HK-2 (cell line): Measurements from ENCODE around the gene CPEB2.
"Not testable (repeated sequence)": the region's sequence is repeated elsewhere in the genome, so short reads cannot be mapped to it uniquely, and the experiment has no call there.

ENCODE experiments used
- DNase-seq: peaks from one replicate; pipeline ENCODE4 v3.0.0-alpha.2; 2018; ENCODE audit not compliant: unreplicated experiment

CPEB2 gene

GRCh38 chr4:15043922-15044321 lies 41.6 kb downstream of the CPEB2 start:
- no peak for DNase-seq

GRCh38 chr4:15054541-15054940 lies 52.3 kb downstream of the CPEB2 start:
- no peak for DNase-seq

- DNase-seq: no peak
Measured at GRCh38 chr4:15060213-15060612, 57.9 kb downstream of the CPEB2 start.

- DNase-seq: no peak
Measured at GRCh38 chr4:15063341-15063740, 61.1 kb downstream of the CPEB2 start.

GRCh38 chr4:15065516-15065915 lies 63.2 kb downstream of the CPEB2 start:
- no peak for DNase-seq

- DNase-seq: no peak
Measured at GRCh38 chr4:15066140-15066539, 63.9 kb downstream of the CPEB2 start.

- no peak for DNase-seq
Measured at GRCh38 chr4:15068298-15068697, 66.0 kb downstream of the CPEB2 start.

- DNase-seq: no peak
Measured at GRCh38 chr4:15075875-15076274, 73.6 kb downstream of the CPEB2 start.

- DNase-seq: no peak
Measured at GRCh38 chr4:15077969-15078368, 75.7 kb downstream of the CPEB2 start.

- DNase-seq: no peak
Measured at GRCh38 chr4:15078682-15079642, 76.7 kb downstream of the CPEB2 start.

- DNase-seq: no peak
Measured at GRCh38 chr4:15084780-15085179, 82.5 kb downstream of the CPEB2 start.

GRCh38 chr4:15085762-15086161 lies 83.5 kb downstream of the CPEB2 start:
- not testable (repeated sequence) for DNase-seq

GRCh38 chr4:15086259-15086658 lies 84.0 kb downstream of the CPEB2 start:
- DNase-seq: not testable (repeated sequence)

- no peak for DNase-seq
Measured at GRCh38 chr4:15088394-15089035, 86.2 kb downstream of the CPEB2 start.

GRCh38 chr4:15089979-15090378 lies 87.7 kb downstream of the CPEB2 start:
- no peak for DNase-seq

- DNase-seq: no peak
Measured at GRCh38 chr4:15100380-15100779, 98.1 kb downstream of the CPEB2 start.

GRCh38 chr4:15100994-15101695 lies 98.9 kb downstream of the CPEB2 start:
- DNase-seq: no peak

GRCh38 chr4:15104825-15105224 lies 102.5 kb downstream of the CPEB2 start:
- DNase-seq: no peak

GRCh38 chr4:15106399-15106798 lies 104.1 kb downstream of the CPEB2 start:
- DNase-seq: no peak

GRCh38 chr4:15109600-15109999 lies 107.3 kb downstream of the CPEB2 start:
- no peak for DNase-seq

GRCh38 chr4:15110120-15110571 lies 107.9 kb downstream of the CPEB2 start:
- DNase-seq: no peak

- DNase-seq: no peak
Measured at GRCh38 chr4:15116509-15117079, 114.3 kb downstream of the CPEB2 start.
